H1 (cell line): ENCODE results near the gene KRTAP1-3. TPM values are rescaled to one million over a fixed set of nuclear protein-coding genes. Genes with fewer than 3 reads are reported as not detected.

Source experiments
- JUND ChIP-seq: IDR thresholded peaks from 2 replicates; pipeline ENCODE4 v1.6.1; 2011; ENCODE audit warnings: mild to moderate bottlenecking, improper control_type of control experiment, low read length
- SUZ12 ChIP-seq: fragments of 200-600 bp; sonication (generic); IDR thresholded peaks from 2 replicates; pipeline ENCODE4 v1.6.1; 2012; ENCODE audit warnings: mild to moderate bottlenecking, inconsistent platforms, low read length, moderate library complexity, mixed read lengths
- polyA plus RNA-seq, 7 experiments: library from polyadenylated mRNA; depleted of rRNA in 3 of 7; stranded (reverse) in 5 of 7; unstranded in 2 of 7; fragments of >200 nt in 5 of 7; fragments of 200-250 nt in 2 of 7; gene quantifications; 1 replicate in 5 of 7; 2 replicates in 1 of 7; 4 replicates in 1 of 7; pipeline versions ENCODE4 v1.2.1 to v1.2.3, GENCODE V29; 2011 to 2013; ENCODE audit warnings: missing spikeins in 2 of 7, mixed read lengths in 2 of 7
- total RNA-seq: library from RNA; stranded (reverse); fragmentation: NEBNext Ultra II Directional; extraction: Animal tissue kit (Norgen Biotek cat#: 25700); gene quantifications from 2 replicates; pipeline ENCODE4 v1.2.1, GENCODE V29; 2021

KRTAP1-3 gene
- total and polyA plus RNA-seq, 2 of the 8 experiments (the other 6 are each of a cell fraction or from before 2014, with no cell fraction given): not detected

- TF ChIP-seq JUND (no peak), SUZ12 (no peak)
Observed at GRCh38 chr17:41012326-41013120, 22.2 kb downstream of the KRTAP1-3 start (continued).
